ENCODE measurements around the gene ACSF3.
"Not testable (repeated sequence)": the region's sequence is repeated elsewhere in the genome, so short reads cannot be mapped to it uniquely, and the experiment has no call there.

The ACSF3 gene

GRCh38 chr16:89073346-89074071 lies 20.1 kb upstream of the ACSF3 start:
- no peak for DNase-seq (ENCODE audit: low read depth)

GRCh38 chr16:89074072-89074674 lies 19.5 kb upstream of the ACSF3 start:
- not testable (repeated sequence) for DNase-seq (ENCODE audit: low read depth)

- no peak for DNase-seq (ENCODE audit: low read depth)
Measured at GRCh38 chr16:89074803-89075688, 18.6 kb upstream of the ACSF3 start.

DNA sequence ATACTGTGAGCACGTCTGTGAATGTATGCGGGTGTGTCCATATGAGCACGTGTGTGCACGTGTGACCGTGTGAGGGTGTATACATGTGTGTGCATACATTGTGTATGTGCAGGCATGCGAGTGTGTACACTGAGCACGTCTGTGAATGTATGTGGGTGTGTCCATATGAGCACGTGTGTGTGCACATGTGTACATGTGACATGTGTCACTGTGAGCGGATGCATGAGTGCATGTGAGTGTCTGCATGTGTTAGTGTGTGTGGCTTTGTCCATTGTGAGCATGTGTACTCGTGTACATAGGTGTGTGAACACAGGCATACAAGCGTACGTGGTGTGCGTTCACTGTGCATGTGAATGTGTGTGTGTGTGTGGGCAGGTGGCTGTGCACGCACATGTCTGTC lies 17.5 kb upstream of the ACSF3 start:
- no peak for DNase-seq (ENCODE audit: low read depth)

DNA sequence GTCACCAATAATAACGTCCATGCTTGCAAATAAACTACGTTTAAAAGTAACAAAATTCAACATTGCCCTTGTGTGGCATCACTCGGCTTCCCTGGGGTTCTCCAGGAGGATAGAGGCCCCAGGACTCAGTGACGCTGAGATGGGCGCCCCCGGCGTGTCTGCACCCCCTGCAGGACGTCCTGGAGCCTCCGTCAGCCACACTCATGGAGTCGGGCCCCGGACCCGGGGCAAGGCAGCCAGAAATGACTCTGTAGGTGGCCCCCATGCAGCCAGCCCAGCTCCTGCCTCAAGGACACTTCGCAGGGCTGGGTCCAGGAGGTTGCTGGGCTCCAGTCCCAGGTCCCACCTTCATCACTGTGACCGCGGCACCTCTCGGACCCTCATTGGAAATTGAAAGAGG lies 16.6 kb upstream of the ACSF3 start:
- no peak for DNase-seq (ENCODE audit: low read depth)

DNA sequence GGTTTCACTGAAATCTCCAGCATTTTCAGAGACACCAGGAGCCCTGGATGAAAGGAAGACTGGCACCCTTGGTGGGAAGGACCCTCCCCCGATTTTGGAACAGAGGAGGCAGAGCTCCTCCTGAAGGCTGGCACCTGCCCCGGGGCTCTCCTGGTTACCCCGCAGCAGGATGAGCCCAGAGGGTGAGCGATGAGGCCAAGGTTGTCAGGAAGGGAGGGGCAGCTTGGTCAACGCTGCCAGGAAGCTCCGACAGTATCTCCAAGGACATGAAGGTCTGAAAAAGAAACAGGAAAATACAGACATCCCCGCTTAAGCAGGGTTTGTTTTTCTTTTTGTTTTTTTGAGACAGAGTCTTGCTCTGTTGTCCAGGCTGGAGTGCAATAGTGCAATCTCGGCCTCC lies 15.5 kb upstream of the ACSF3 start:
- DNase-seq (ENCODE audit: low read depth), result no peak

- DNase-seq (ENCODE audit: low read depth), result no peak
Measured at GRCh38 chr16:89079434-89079980, 14.1 kb upstream of the ACSF3 start.

DNA sequence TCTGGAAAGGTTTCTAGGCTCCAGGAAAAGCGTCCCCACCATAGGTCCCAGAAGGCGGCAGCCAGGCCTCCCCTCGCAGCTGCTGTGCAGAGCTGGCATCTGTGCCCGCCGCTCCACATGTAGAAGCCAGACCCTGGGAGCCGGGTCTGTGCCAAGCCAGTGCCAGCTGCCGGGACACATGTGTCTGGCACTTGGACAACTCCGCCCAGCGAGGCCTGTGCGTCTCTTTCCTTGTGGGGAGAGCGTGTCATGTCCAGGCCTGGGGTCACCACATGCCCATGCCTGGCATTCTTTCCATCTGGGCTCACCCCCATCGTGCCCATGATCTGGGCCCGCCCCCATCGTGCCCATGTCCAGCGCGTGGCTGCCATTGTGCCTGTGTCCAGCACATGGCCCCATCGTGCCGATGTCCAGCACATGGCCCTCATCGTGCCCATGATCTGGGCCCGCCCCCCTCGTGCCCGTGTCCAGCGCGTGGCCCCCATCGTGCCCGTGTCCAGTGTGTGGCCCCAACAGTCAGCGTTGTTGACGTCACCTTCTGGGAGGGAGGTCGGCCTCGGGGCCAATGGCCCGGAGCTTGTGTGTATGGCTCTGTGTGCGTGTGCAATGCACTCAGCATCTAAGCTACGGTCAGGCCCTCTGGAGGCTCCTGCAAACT lies 13.3 kb upstream of the ACSF3 start:
- DNase-seq (ENCODE audit: low read depth), result no peak

DNA sequence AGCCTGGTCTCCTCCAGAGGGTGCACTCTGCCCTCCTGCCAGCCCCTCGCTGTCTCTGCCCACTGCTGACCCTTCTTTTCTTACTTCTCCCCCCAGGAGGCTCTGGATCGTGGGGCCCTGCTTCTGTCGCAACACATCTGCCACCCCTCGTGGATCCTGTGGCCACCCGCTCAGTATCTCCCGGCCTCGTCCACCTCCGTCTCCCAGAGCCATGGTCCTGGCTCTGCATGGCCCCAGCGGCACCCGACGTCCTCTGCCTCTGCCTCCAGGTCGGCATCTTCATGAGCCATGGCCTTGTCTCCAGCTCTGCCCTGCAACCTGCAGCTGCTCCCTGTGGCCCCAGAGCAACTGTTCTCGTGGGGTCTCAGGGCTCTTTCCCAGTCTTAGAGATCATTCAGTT lies 12.1 kb upstream of the ACSF3 start:
- no peak for DNase-seq (ENCODE audit: low read depth)

- no peak for DNase-seq (ENCODE audit: low read depth)
Measured at GRCh38 chr16:89084411-89084810, 9.2 kb upstream of the ACSF3 start.

DNA sequence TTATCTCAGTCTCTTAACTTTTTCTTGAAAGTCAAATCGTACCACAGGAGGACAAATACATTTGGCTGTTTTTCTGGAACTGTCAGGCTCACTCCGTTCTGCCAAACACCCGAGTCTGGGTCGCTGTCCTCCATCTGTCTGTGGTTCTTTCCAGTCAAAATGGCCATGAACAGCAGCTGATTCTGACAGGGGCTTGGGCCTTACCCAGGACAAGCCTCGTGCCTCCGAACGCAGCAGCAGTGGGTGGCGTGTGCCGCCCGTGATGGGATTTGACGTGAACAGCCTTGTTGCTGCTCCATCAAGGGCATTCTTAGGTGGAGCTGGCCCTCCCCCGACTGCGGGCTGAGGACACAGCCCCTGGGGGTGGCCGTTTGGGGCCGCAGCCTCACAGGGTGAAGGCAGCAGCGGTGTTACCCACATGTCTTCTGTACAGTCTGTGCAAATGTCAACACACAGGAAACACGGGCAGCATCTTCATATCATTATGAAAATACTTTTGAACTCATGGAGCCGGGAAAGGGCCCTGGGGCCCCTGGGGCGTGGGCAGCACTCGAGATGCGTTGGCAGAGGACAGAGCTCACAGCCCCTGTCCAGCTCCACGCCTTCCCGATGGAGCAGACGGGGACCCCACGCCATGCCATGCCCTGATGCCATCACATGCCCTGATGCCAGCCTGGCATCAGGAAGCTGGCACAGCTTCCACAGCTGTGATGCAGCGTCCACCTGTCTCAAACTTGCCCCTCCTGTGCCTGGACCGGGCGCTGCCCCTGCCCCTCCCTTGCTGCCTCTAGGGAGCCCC lies 8.6 kb upstream of the ACSF3 start:
- DNase-seq (ENCODE audit: low read depth), result no peak

GRCh38 chr16:89085755-89086154 lies 7.9 kb upstream of the ACSF3 start:
- DNase-seq (ENCODE audit: low read depth), result no peak

- DNase-seq (ENCODE audit: low read depth), result no peak
Measured at GRCh38 chr16:89087922-89088497, 5.6 kb upstream of the ACSF3 start.

GRCh38 chr16:89089120-89089519 lies 4.5 kb upstream of the ACSF3 start:
- DNase-seq (ENCODE audit: low read depth), result no peak

GRCh38 chr16:89090182-89090630 lies 3.4 kb upstream of the ACSF3 start:
- no peak for DNase-seq (ENCODE audit: low read depth)

GRCh38 chr16:89090669-89091426 lies 2.8 kb upstream of the ACSF3 start:
- DNase-seq (ENCODE audit: low read depth), result no peak

DNA sequence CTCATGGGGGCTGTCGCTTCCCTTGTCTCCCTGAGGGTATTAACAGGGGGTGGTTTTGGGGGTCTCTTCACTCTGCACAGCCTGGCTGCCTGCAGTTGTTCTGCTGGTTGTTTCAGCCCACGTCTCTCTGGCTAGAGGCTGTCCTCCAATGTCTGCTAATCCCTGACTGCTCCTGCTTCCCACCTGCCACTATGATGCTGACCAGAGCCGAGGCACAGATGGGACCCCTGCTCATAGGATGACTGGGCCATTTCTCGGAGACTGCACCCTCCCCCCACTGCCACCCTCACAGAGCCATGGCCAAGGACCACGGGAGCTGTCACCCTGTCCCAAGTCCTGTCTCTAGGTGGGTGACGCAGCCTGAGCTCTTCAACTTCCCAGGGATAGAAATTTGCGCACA lies 1.6 kb upstream of the ACSF3 start:
- DNase-seq (ENCODE audit: low read depth), result no peak

DNA sequence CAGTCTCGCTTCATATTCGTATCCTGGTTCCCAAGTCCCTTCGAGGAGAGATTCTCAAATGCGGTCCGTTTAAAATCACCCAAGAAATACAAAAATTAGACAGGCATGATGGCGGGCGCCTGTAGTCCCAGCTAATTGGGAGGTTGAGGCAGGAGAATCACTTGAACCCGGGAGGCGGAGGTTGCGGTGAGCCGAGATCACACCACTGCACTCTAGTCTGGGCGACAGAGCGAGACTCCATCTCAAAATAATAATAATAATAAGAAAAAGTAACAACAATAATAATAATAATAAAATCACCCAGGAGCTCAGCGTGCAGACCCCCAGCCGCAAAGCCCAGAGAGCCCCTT lies 425 bp upstream of the ACSF3 start:
- DNase-seq (ENCODE audit: low read depth), result not testable (repeated sequence)

GRCh38 chr16:89094252-89094879 lies 714 bp downstream of the ACSF3 start:
- DNase-seq (ENCODE audit: low read depth), result no peak

GRCh38 chr16:89094880-89095258 lies 1.2 kb downstream of the ACSF3 start:
- DNase-seq (ENCODE audit: low read depth), result no peak

Data from non-pigmented ciliary epithelial cell (primary cell).